ENCODE measurements around the gene FAM135A.
"Not testable (repeated sequence)": the region's sequence is repeated elsewhere in the genome, so short reads cannot be mapped to it uniquely, and the experiment has no call there.

The FAM135A gene

GRCh38 chr6:70592391-70593117, 179.2 kb downstream of the FAM135A start:
- H3K4me1 Mint-ChIP-seq: no peaks in the 10 kb centered on the region
- H3K27ac Mint-ChIP-seq: peak overlapping the region; percentile 36
- no peaks in the 10 kb centered on the region for H3K27me3 Mint-ChIP-seq (ENCODE audit: low read depth, poor library complexity)
- H3K9me3 Mint-ChIP-seq: no peaks in the 10 kb centered on the region
- TF ChIP-seq CTCF (IDR thresholded peaks at IDR 0.05): no peak
- H3K36me3 Mint-ChIP-seq (ENCODE audit: low read depth): peaks cover 37% of the 10 kb centered on the region
- no peak overlapping the region for H3K4me3 Mint-ChIP-seq
- DNase-seq: no peak

- H3K36me3 Mint-ChIP-seq (ENCODE audit: low read depth): peaks cover 36% of the 10 kb centered on the region
Observed at GRCh38 chr6:70593118-70593486, 179.8 kb downstream of the FAM135A start.

GRCh38 chr6:70599187-70599586, 185.9 kb downstream of the FAM135A start:
- H3K4me3 Mint-ChIP-seq: no peak overlapping the region
- H3K36me3 Mint-ChIP-seq (ENCODE audit: low read depth): peaks cover 16% of the 10 kb centered on the region
- TF ChIP-seq CTCF (IDR thresholded peaks at IDR 0.05): no peak
- H3K4me1 Mint-ChIP-seq: peaks cover 8% of the 10 kb centered on the region
- no peak overlapping the region for H3K27ac Mint-ChIP-seq
- DNase-seq: no peak
- peaks cover 3% of the 10 kb centered on the region for H3K27me3 Mint-ChIP-seq (ENCODE audit: low read depth, poor library complexity)
- H3K9me3 Mint-ChIP-seq: peaks cover 9% of the 10 kb centered on the region

More at GRCh38 chr6:70593118-70593486, 179.8 kb downstream of the FAM135A start:
- no peak for TF ChIP-seq CTCF (IDR thresholded peaks at IDR 0.05)
- no peaks in the 10 kb centered on the region for H3K9me3 Mint-ChIP-seq
- H3K4me1 Mint-ChIP-seq: no peaks in the 10 kb centered on the region
- DNase-seq: no peak
- no peak overlapping the region for H3K27ac Mint-ChIP-seq
- H3K4me3 Mint-ChIP-seq: no peak overlapping the region
- H3K27me3 Mint-ChIP-seq (ENCODE audit: low read depth, poor library complexity): no peaks in the 10 kb centered on the region

- Mint-ChIP-seq H3K4me1 (peaks cover 8% of the 10 kb centered on the region), H3K27me3 (ENCODE audit: low read depth, poor library complexity) (peaks cover 3% of the 10 kb centered on the region), H3K4me3 (no peak overlapping the region), H3K27ac (no peak overlapping the region), H3K36me3 (ENCODE audit: low read depth) (peaks cover 13% of the 10 kb centered on the region), H3K9me3 (peaks cover 23% of the 10 kb centered on the region)
- no peak for DNase-seq
- TF ChIP-seq CTCF (IDR thresholded peaks at IDR 0.05): no peak
Observed at GRCh38 chr6:70601014-70601413, 187.7 kb downstream of the FAM135A start.

GRCh38 chr6:70604254-70604653, 190.9 kb downstream of the FAM135A start:
- DNase-seq: no peak
- TF ChIP-seq CTCF (IDR thresholded peaks at IDR 0.05): no peak
- peaks cover 5% of the 10 kb centered on the region for H3K36me3 Mint-ChIP-seq (ENCODE audit: low read depth)
- peaks cover 3% of the 10 kb centered on the region for H3K27me3 Mint-ChIP-seq (ENCODE audit: low read depth, poor library complexity)
- peaks cover 8% of the 10 kb centered on the region for H3K4me1 Mint-ChIP-seq
- no peak overlapping the region for H3K4me3 Mint-ChIP-seq
- H3K27ac Mint-ChIP-seq: peak overlapping the region; percentile 56
- peaks cover 27% of the 10 kb centered on the region for H3K9me3 Mint-ChIP-seq

- not testable (repeated sequence) for DNase-seq; H3K27ac Mint-ChIP-seq; H3K4me3 Mint-ChIP-seq; H3K27me3 Mint-ChIP-seq (ENCODE audit: low read depth, poor library complexity); H3K36me3 Mint-ChIP-seq (ENCODE audit: low read depth); H3K4me1 Mint-ChIP-seq
- peaks cover 34% of the 10 kb centered on the region for H3K9me3 Mint-ChIP-seq
Observed at GRCh38 chr6:70607371-70607770, 194.1 kb downstream of the FAM135A start.

- H3K36me3 Mint-ChIP-seq (ENCODE audit: low read depth); DNase-seq; H3K4me1 Mint-ChIP-seq; H3K4me3 Mint-ChIP-seq; H3K27me3 Mint-ChIP-seq (ENCODE audit: low read depth, poor library complexity); H3K27ac Mint-ChIP-seq: not testable (repeated sequence)
- H3K9me3 Mint-ChIP-seq: peaks cover 25% of the 10 kb centered on the region
Observed at GRCh38 chr6:70609181-70609580, 195.9 kb downstream of the FAM135A start.
